Ovary (tissue), 9 donors: ENCODE measurements around the gene SCYL1. TPM values are rescaled to one million over a fixed set of nuclear protein-coding genes. Genes with fewer than 3 reads are reported as not detected.
A peak's percentile ranks its signal among the peaks of the same experiment; 100 is the strongest.

Experiments used
- DNase-seq, 5 donors: peaks; one replicate each; pipeline ENCODE4 v3.0.0-alpha.2; 2019 to 2020
- H3K27ac ChIP-seq, 2 donors: fragments of 200-600 bp; one replicate each; pipeline versions ENCODE4 v1.5.1 to v1.8.0; 2019 to 2022
- H3K27me3 ChIP-seq: fragments of 200-600 bp; one replicate; pipeline ENCODE4 v1.8.0; 2022
- H3K36me3 ChIP-seq: fragments of 200-600 bp; sonication (generic); one replicate; pipeline ENCODE4 v1.5.1; 2019
- H3K4me1 ChIP-seq: one replicate; pipeline ENCODE4 v1.8.1; 2013; ENCODE audit warnings: mild to moderate bottlenecking, moderate library complexity; ENCODE audit not compliant: insufficient read depth
- H3K4me3 ChIP-seq: fragments of 200-600 bp; sonication (generic); one replicate; pipeline ENCODE4 v1.5.1; 2017
- H3K9me3 ChIP-seq, 2 donors: fragments of 200-600 bp in 1 of 2; sonication (generic) in 1 of 2; one replicate each; pipeline versions ENCODE4 v1.5.1 to v1.8.1; 2013 to 2019; ENCODE audit warnings: mild to moderate bottlenecking in 1 of 2, moderate library complexity in 1 of 2
- CTCF ChIP-seq, 3 donors: fragments of 450-650 bp in 2 of 3; fragments of 200-600 bp in 1 of 3; IDR thresholded peaks; one replicate each; pipeline versions ENCODE4 v1.5.1 to v1.8.0; 2016 to 2022; ENCODE audit warnings: antibody characterized with exemption in 3 of 3, mild to moderate bottlenecking in 1 of 3
- EP300 ChIP-seq: sonication (generic); formaldehyde crosslinking; IDR thresholded peaks from one replicate; pipeline ENCODE4 v1.6.1; 2017; ENCODE audit warnings: antibody characterized with exemption
- POLR2A ChIP-seq: fragments of 450-650 bp; IDR thresholded peaks from one replicate; pipeline ENCODE4 v1.6.1; 2017; ENCODE audit warnings: antibody characterized with exemption, mild to moderate bottlenecking, moderate library complexity
- WGBS, 3 donors: extraction: QIAGEN DNeasy Blood & Tissue Kit in 1 of 3; methylation state at CpG; one replicate each; pipeline versions ENCODE4 v1.1.5 to v1.1.7; 2013 to 2017; 5-methylcytosine and 5-hydroxymethylcytosine counted together
- intact Hi-C, 4 donors: fragments of 100-400 bp; cut with DNase I; formaldehyde crosslinking; loops; one replicate each; pipeline versions ENCODE4 v1.11.0 to v1.15.1; 2022 to 2023
- polyA plus RNA-seq, 2 donors: library from polyadenylated mRNA; stranded (reverse); fragments of 200-250 nt in 1 of 2; fragments of 350-450 nt in 1 of 2; fragmentation: Illumina TruSeq in 1 of 2; extraction: RNeasy Lipid Tissue Mini Kit (QIAGEN cat#74804) in 1 of 2; gene quantifications; one replicate each; pipeline ENCODE4 v1.2.3, GENCODE V29; 2013 to 2014
- total RNA-seq, 7 donors: library from RNA; depleted of rRNA in 2 of 7; stranded (reverse); fragments of >200 nt in 2 of 7; fragmentation: NEBNext Ultra II Directional in 3 of 7; extraction: Animal tissue kit (Norgen Biotek cat#: 25700) in 3 of 7; gene quantifications; one replicate each; pipeline versions ENCODE4 v1.1.0 to v1.2.4, GENCODE V29; 2016 to 2023
- donor health status: DM: no; HTN: no; CAD: no; lungs with moderate emphysema.
- donor health status: DM: no; HTN: no; CAD: no.
- donor health status: Bipolar disorder and iron deficiency.
- donor health status: DM: yes; HTN: yes; CAD: no.
- donor health status: DM: no; HTN: no; CAD: no.
- donor health status: DM: yes; HTN: yes; CAD: no.

The SCYL1 gene
- total and polyA plus RNA-seq, 9 donors: 11.7 to 118 (median 86.6) TPM

GRCh38 chr11:65492387-65492636 is 32.6 kb upstream of the SCYL1 start:
- intact Hi-C loops: no loop called here
- Histone ChIP-seq H3K27me3 (no peaks in the 10 kb centered on the region), H3K27ac (peak overlapping the region; percentile 91 to 96), H3K4me3 (no peak overlapping the region), H3K36me3 (no peaks in the 10 kb centered on the region), H3K4me1 (peaks cover 52% of the 10 kb centered on the region), H3K9me3 (no peaks in the 10 kb centered on the region)
- WGBS, 3 donors: 19 to 25% (median 24%) methylated on average over 4 of the region's 4 CpGs
- TF ChIP-seq EP300 (no peak), POLR2A (no peak), CTCF (IDR thresholded peaks at IDR 0.05) (no peak)
- DNase-seq: no peak

- TF ChIP-seq CTCF (IDR thresholded peaks at IDR 0.05) (peak in 1 of 3 donors; percentile 16), EP300 (peak; percentile 50), POLR2A (peak; percentile 47)
- H3K27ac ChIP-seq: peak overlapping the region; percentile 91 to 96
- 11 to 22% (median 13%) methylated on average over 6 of the region's 6 CpGs for WGBS, 3 donors
- peaks cover 51% of the 10 kb centered on the region for H3K4me1 ChIP-seq
- H3K9me3 ChIP-seq: no peaks in the 10 kb centered on the region
- peak; percentile 84 to 94 (median 89) for DNase-seq
- intact Hi-C loops: no loop called here
- no peaks in the 10 kb centered on the region for H3K36me3 ChIP-seq
- H3K4me3 ChIP-seq: no peak overlapping the region
- no peaks in the 10 kb centered on the region for H3K27me3 ChIP-seq
Observed at GRCh38 chr11:65492637-65493366, 32.1 kb upstream of the SCYL1 start.

GRCh38 chr11:65493367-65494176 is 31.3 kb upstream of the SCYL1 start:
- H3K27ac ChIP-seq: peak overlapping the region; percentile 91 to 96
- no peaks in the 10 kb centered on the region for H3K27me3 ChIP-seq
- TF ChIP-seq CTCF (IDR thresholded peaks at IDR 0.05) (no peak), POLR2A (no peak), EP300 (no peak)
- H3K9me3 ChIP-seq: no peaks in the 10 kb centered on the region
- intact Hi-C loops: no loop called here
- peak; percentile 52 to 79 (median 56) for DNase-seq
- WGBS, 3 donors: 41 to 53% (median 47%) methylated on average over 12 of the region's 12 CpGs
- no peak overlapping the region for H3K4me3 ChIP-seq
- H3K36me3 ChIP-seq: no peaks in the 10 kb centered on the region
- peaks cover 43% of the 10 kb centered on the region for H3K4me1 ChIP-seq

GRCh38 chr11:65496304-65497140 is 28.4 kb upstream of the SCYL1 start:
- DNase-seq: peak in 3 of 5 donors; percentile 35 to 50 (median 46)
- H3K27ac ChIP-seq: peak overlapping the region; percentile 80 to 91
- no peaks in the 10 kb centered on the region for H3K9me3 ChIP-seq
- H3K27me3 ChIP-seq: no peaks in the 10 kb centered on the region
- no peaks in the 10 kb centered on the region for H3K36me3 ChIP-seq
- intact Hi-C loops: loop anchor here in 2 of 4 donors (2.0 to 5.0 kb wide), 2 partner anchors 74 kb away; partner anchors contain the start of gene NEAT1 (in 2 of the 2)
- WGBS, 3 donors: 5 to 8% (median 8%) methylated on average over 15 of the region's 15 CpGs
- H3K4me1 ChIP-seq: peaks cover 23% of the 10 kb centered on the region
- H3K4me3 ChIP-seq: peak overlapping the region; percentile 41
- no peak for TF ChIP-seq CTCF (IDR thresholded peaks at IDR 0.05)
- TF ChIP-seq POLR2A: no peak
- TF ChIP-seq EP300: no peak
